Coronary artery (tissue), 2 donors: ENCODE measurements around the gene C4orf50.
A peak's percentile ranks its signal among the peaks of the same experiment; 100 is the strongest.
"Not testable (repeated sequence)": the region's sequence is repeated elsewhere in the genome, so short reads cannot be mapped to it uniquely, and the experiment has no call there.

Experiments used
- DNase-seq: peaks from one replicate; pipeline ENCODE4 v3.0.0-alpha.2; 2017; ENCODE audit warnings: low spot score
- H3K27ac ChIP-seq, 2 donors: fragments of 200-600 bp; sonication (generic); one replicate each; pipeline ENCODE4 v1.5.1; 2016 to 2019
- H3K4me3 ChIP-seq: fragments of 200-600 bp; sonication (generic); 2 replicates; pipeline ENCODE4 v1.5.1; 2016; ENCODE audit warnings: mild to moderate bottlenecking, moderate library complexity
- TF ChIP-seq, protein P1 (sequence below): fragments of 200-600 bp; sonication (generic); IDR thresholded peaks from one replicate; pipeline ENCODE4 v1.5.1; 2019; ENCODE audit warnings: antibody characterized with exemption

Gene C4orf50

DNA sequence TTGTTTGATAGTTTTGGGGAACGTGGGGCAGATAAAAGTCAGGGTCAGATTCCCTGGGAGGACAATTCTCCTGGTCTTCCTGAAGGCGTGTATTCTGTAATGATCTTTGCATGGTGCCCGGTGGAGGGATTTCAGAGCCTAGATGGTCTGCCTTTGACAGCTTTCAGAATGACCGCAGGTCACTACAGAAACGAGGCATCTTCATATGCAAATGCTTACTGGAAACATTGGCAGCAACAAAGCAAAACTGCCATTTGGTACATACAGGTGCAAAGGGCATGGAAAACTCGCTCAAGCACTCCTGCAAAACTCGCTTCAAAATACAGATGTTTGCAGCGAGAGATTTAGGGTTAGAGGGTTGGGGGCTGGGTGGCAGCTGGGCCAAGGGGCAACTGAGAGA lies 8.8 kb downstream of the C4orf50 start:
- DNase-seq, result no peak
- TF ChIP-seq, protein P1, sequence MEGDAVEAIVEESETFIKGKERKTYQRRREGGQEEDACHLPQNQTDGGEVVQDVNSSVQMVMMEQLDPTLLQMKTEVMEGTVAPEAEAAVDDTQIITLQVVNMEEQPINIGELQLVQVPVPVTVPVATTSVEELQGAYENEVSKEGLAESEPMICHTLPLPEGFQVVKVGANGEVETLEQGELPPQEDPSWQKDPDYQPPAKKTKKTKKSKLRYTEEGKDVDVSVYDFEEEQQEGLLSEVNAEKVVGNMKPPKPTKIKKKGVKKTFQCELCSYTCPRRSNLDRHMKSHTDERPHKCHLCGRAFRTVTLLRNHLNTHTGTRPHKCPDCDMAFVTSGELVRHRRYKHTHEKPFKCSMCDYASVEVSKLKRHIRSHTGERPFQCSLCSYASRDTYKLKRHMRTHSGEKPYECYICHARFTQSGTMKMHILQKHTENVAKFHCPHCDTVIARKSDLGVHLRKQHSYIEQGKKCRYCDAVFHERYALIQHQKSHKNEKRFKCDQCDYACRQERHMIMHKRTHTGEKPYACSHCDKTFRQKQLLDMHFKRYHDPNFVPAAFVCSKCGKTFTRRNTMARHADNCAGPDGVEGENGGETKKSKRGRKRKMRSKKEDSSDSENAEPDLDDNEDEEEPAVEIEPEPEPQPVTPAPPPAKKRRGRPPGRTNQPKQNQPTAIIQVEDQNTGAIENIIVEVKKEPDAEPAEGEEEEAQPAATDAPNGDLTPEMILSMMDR, result no peak
- no peak overlapping the region for H3K4me3 ChIP-seq
- H3K27ac ChIP-seq, result no peak overlapping the region

DNA sequence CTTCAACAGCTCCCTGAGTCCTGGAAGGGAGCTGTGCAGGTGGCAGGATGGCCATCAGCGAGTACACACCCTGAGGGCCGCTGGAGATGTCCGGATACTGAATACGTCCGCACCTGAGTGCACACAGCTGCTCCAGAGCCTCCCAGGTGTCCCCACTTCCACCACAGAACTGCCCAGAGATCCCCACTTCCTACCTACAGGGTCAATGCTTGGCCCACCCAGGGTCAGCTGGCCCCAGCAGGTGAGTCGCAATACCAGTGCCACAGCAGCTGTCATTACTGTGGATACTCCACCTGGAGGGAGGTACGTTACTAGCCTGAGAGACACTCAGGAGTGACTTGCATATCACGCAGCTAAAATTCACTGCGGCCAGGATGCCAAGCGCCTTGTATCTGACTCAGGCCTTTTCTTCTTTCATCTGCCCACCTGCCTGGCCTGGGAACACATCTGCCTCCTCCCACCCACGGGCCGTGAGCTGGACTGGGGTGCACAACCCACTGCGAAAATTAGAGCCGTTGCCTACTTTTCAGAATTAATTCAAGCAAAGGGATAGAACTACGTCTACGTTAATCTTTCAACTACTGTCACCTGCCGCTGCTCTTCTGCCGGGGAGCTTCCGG lies 9.4 kb downstream of the C4orf50 start:
- Histone ChIP-seq H3K4me3 (no peak overlapping the region), H3K27ac (no peak overlapping the region)
- TF ChIP-seq, protein P1, result no peak
- DNase-seq, result no peak

DNA sequence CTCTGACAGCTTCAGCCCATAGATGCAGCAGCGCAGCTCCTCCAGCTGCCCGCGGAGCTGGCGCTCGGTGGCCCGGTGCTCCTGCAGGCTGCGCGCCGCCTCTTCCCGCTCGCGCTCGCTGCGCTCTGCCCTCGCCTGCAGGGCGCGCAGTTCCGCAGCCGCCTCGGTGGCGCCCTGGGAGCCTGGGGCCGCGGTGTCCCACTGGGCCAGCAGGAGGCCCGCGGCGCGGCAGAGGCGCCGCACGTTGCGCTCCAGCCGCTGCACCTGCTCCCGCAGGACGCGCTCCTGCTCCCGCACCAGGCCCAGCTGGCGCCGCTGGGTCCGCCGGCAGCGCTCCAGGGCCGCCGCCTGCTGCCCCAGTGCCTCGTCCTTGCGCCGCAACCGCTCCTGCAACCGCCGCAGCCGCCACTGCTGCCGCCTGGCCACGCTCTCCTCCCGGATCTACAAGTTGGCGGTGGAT lies 10.1 kb downstream of the C4orf50 start:
- no peak overlapping the region for H3K4me3 ChIP-seq
- no peak for DNase-seq
- H3K27ac ChIP-seq, result no peak overlapping the region
- TF ChIP-seq, protein P1, result no peak

DNA sequence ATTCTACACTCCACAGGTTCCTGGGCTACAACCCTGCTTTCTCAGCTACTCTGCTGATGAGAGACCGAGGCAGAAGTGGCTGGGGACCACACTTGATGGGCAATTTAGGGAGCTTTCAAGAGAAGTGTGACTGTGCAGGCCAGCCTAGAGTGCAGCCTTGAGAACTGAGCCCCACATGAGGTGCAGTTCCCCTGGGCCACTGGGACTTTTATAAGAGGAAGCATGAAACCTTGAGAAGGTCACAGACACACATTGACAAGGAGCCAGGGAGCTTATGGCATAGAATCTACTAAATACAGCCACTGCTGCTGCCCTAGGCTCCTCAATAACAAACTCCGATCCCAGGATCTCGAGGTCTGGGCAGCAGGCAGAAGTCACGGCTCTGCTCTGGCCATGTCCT lies 13.1 kb downstream of the C4orf50 start:
- Histone ChIP-seq H3K27ac (no peak overlapping the region), H3K4me3 (no peak overlapping the region)
- no peak for DNase-seq
- TF ChIP-seq, protein P1, result no peak

DNA sequence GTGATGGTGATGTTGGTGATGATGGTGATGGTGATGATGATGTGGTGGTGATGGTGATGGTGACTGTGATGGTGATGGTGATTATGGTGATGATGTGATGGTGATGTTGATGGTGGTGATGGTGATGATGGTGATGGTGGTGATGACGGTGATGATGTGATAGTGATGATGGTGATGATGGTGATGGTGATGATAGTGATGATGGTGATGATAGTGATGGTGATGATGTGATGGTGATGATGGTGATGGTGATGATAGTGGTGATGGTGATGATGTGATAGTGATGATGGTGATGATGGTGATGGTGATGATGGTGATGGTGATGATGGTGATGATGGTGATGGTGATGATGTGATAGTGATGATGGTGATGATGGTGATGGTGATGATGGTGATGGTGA lies 14.7 kb downstream of the C4orf50 start:
- DNase-seq, H3K27ac ChIP-seq, H3K4me3 ChIP-seq: not testable (repeated sequence)

DNA sequence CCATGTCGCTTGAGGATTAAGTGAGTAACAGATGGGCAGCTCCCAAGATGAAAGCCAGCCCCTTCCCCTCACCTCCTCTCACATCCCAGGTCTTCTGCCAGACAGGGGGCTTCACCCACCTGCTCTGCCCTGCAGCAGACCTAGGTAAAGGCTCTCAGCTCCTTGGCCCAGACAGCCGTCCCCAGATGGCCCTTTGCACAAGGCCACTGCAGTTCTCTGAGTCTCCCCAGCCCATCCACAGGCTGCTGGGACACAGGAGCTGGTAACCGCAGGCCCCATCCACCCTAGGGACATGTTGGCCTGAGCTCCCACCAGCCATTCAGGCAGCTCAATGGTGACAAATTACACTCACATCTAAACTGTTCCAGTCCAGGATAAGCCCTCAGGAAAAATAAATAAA lies 15.3 kb downstream of the C4orf50 start:
- TF ChIP-seq, protein P1, result no peak
- Histone ChIP-seq H3K27ac (no peak overlapping the region), H3K4me3 (no peak overlapping the region)
- no peak for DNase-seq

DNA sequence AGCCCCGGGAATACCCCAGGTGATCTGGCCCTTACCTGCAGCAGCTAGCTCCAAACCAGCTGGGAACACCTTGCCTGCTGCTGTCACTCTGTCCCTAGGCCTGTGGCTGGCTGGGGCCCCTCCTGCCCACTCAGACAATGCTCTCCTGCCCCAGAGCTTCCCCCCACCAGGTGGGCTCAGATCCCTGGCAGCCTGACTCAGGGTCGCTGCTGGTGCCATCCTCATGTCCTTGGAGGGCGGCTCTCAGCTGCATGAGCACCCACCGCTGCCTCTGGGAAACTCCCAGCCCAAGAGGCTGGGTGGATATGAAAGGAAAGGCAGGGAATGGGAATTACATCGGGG lies 15.8 kb downstream of the C4orf50 start:
- peak; percentile 56 for DNase-seq
- TF ChIP-seq, protein P1, result no peak
- Histone ChIP-seq H3K4me3 (no peak overlapping the region), H3K27ac (no peak overlapping the region)
